NCI-H82 treated with DMSO at 0.1 percent for 48 hours (cell line): ENCODE measurements around the gene CMSS1.

Source experiments
- DNase-seq: peaks from one replicate; lab custom pipeline; 2025; ENCODE audit not compliant: unreplicated experiment; lab: John Stamatoyannopoulos, UW

Gene CMSS1

DNA sequence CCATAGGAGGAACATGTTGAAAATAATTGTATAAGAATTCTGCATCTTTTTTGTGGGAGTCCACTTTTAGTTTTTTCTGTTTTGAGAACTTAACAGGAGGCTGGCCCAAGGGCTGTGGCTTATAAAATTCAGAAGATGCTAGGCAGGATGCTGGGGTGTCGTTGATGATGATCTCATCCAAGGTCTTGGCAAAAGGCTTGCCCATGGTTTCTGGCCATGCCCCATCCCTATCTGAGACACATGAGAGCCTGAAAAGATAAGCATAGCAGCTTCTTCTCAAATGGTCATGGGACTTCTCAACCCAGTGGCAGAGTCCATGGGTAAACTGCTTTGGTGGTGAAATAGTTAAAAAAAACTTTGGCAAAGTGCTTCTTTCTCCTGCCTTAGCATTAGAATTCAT is 35.2 kb downstream of the CMSS1 start:
- no peak for DNase-seq

GRCh38 chr3:99854756-99855298 is 37.2 kb downstream of the CMSS1 start:
- DNase-seq: no peak

GRCh38 chr3:99855900-99856299 is 38.2 kb downstream of the CMSS1 start:
- DNase-seq: no peak

- DNase-seq: no peak
These were observed 39.0 kb downstream of the CMSS1 start for GRCh38 chr3:99856437-99857220.

GRCh38 chr3:99857278-99857677 is 39.6 kb downstream of the CMSS1 start:
- no peak for DNase-seq

DNA sequence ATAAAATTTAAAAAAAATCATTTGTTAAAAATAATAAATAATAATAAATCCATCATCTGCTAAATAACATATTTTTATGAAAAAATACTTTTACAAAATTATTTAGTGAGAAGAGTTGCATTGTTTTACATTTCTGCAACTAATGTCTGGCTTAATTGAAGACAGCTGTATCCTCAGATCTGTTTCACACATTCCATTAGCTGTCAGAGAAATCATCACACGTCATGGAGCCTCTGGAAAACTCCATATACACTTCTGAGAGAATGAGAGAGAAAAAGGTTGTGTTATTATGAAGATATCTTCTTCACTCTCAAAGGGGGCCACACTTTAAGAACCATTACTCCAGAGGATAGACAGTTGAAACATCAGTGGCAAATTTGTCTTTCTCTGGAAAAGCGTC is 40.8 kb downstream of the CMSS1 start:
- no peak for DNase-seq

DNA sequence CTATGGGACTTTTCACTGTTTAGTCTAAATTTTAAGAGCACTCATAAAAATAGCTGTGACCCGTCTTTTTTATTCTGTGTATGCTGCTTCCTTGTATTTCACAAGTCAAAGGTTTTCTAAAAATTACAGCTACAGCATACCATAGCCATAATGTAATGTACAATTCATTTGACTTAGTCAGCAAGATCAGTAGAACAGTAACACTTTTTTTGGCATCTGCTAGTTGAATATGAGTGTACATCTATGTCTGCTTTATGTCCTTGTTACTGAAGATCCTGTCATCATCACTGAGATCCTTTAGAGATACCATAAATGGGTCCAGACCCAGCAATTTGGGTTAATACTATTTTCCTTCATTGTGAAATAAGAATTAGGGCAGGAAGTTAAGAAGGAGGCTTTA is 42.2 kb downstream of the CMSS1 start:
- DNase-seq: no peak

- no peak for DNase-seq
These were observed 43.6 kb downstream of the CMSS1 start for GRCh38 chr3:99861216-99861615.

- DNase-seq: no peak
These were observed 44.5 kb downstream of the CMSS1 start for GRCh38 chr3:99862208-99862607.

GRCh38 chr3:99863002-99863401 is 45.3 kb downstream of the CMSS1 start:
- DNase-seq: no peak

DNA sequence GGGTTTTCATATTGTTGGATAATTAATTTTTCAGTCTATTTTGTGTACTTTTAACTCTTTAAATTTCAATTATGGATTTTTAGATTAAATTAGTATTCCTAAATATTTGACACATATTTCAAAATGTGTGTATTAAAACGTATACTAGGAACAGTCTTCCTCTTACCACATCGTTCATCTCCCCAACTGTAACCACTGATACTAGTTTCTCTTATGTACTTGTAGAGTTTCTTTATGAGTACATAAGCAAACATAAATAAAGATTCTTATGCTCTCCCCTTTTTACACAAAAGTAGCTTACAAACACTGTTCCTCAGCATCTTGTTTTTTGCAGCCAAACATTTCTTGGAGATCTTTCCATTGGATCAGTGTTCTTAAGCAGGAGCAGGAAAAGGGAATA is 45.9 kb downstream of the CMSS1 start:
- no peak for DNase-seq

DNA sequence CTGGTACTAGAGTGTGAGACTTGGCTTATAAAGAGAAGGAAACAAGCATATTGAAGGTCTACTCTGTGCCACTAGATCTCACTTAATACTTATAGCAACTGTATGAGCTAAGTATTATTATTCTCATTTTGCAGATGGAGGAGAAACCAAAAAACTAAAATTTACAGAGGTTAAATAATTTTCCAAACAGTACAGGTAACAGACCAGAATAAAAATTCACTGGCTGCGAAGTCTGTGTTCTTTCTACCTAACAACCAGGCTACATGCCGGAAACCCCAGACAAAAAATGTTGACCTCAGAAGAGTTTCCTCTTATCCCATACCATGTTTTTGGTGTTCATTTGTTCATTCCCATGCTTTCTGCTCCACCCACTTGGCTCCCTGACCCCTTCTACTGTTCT is 46.6 kb downstream of the CMSS1 start:
- no peak for DNase-seq

GRCh38 chr3:99865321-99865720 is 47.7 kb downstream of the CMSS1 start:
- DNase-seq: no peak

- no peak for DNase-seq
These were observed 48.6 kb downstream of the CMSS1 start for GRCh38 chr3:99866261-99866761.

- DNase-seq: no peak
These were observed 50.1 kb downstream of the CMSS1 start for GRCh38 chr3:99867594-99868310.

GRCh38 chr3:99868311-99868646 is 50.6 kb downstream of the CMSS1 start:
- DNase-seq: peak; percentile 81

- DNase-seq: no peak
These were observed 52.0 kb downstream of the CMSS1 start for GRCh38 chr3:99869621-99870020.

DNA sequence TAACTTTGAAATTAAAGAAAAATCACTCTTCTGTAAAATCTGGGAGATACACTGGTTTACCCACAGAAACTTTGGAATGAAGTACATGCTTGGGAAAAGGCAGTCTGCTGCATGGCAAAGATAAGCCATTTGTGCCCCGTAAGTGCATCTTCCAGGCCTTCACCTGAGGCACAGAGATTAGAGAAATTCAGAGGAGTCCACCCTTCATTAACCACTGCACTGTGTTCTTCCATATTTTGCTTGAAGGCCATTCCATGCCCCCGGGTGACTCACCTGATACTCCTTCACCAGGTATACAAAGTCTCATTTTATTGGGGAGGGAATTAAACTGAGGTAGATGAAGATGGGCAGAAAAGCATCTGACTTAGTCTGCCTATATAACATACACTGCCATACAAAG is 53.0 kb downstream of the CMSS1 start:
- DNase-seq: no peak

DNA sequence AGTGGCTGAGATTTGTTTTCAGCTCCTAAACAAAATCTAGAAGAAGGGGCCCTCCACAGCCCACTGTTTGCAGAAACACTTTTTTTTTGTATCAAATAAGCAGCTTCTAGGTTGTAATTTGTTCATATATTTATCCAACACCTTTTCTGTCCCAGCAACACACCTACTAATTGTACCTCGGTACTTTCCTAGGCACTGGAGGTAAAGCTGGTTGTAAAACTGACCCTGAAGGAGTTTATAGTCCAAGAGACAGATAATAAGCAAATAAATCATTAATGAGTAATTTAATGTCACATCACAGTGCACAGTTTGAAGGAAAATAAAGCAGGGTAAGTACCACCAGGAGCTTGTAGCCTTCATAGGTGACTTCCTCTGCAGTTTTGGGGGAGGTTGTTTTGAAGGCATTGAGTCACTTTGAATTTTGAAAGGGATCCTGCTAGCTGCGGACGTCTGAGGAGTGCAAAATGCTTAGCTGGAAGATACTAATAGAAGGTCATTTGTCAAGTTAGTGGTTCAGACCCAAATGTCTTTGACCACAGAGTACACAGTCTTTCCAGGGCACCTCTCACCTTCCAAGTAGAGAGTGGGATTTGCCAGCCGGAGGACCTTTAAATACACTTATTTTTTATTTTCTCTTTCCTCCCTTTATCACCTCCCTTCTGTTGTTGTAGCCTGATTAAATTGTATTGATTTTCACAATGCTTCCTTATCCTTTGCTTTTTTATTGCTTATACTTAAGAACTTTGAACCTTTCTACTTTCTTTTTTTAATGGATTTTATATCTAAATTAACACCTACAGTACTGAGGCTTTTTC is 53.8 kb downstream of the CMSS1 start:
- DNase-seq: no peak

GRCh38 chr3:99872923-99873254 is 55.2 kb downstream of the CMSS1 start:
- DNase-seq: no peak

DNA sequence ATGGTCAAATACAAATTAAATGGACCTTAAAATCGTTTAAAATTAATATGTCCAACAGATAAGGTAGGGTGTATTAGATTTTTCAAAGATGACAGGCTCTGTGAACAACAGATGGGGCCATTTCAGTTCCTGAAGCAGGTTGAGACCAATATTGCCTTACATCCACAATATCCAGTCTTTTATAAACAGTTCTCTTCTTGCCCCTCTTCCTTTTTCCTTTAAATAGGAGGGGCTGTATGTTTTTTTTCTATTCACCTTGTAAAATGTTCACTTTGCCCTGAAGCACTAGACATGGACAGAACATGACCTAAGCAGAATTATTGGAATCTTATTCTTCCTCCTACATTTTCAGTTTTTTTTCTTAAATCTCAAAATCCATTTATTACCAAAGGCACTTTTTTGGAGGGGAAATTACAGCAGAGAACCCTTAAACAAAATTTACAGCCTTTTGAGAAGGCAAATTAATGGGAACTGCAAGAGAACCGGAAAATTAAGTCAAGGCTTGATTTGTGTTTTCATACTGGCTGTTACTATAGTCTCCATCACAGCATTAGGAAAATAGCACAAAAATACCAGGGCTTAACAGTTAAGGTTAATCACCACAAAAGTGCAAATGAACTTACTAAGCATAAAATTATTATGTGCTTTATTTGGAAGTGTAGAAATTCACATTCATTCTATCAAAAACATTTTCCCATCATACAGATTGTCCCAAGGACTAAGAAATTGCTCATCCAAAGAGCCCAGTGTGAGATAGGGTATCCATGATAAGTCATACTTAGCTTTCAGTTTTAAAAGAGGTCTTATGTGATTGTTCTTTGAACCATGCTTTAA is 55.8 kb downstream of the CMSS1 start:
- no peak for DNase-seq
